Measurements from ENCODE around the gene NAALADL2.
"Not testable (repeated sequence)": the region's sequence is repeated elsewhere in the genome, so short reads cannot be mapped to it uniquely, and the experiment has no call there.

NAALADL2 gene

DNA sequence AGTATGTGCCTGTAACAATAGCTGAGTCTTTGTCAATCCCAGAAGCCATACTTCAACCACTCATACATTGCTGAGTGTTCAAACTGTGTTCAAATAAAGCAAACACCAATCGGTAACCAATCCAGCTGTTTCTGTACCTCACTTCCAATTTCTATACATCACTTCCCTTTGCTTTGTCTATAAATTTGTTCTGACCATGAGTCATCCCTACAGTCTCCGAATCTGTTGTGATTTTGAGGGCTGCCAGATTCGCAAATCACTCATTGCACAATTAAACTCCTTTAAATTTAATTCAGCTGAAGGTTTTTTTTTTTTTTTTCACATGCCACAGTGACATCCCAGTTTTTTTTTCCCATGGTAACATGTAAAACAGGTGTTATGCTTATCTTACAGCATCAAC is 870.3 kb downstream of the NAALADL2 start:
- no peak for DNase-seq

DNA sequence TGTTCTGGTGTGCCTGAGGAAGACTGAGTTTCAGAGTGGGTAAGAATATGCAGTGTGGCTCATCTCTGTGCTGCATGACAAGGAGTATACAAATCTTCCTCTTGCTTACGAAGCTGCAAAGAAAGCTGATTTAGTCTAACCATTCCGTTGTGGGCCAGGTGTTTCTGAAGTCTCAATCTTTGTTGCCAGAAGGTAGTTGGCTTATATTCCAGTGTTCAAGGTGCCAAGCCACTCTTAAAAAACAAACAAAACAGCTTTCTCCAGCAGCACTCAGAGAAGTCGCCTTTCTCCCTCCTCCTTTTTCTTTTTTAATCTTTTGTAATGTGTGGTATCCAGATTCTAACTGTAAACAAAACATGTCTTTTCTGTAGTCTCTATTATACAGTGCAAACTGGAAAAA is 872.4 kb downstream of the NAALADL2 start:
- no peak for DNase-seq

DNA sequence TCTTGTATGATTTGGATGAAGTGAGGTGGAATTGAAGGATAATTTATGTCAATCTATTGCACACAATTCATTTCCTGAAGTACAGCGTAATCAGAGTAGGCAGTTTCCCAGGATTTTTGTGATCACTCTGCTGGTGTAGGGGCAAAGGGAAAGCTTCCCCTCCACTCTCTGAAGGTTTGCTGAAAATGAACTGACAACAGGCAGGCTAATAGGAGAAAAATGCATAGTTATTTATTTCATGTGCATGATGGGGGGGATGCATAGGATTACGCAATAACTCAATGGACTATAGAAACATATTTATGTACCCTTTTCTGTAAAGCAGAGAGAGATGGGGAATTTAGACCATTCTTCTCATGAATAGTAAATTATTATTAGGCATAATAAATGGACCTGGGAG is 872.9 kb downstream of the NAALADL2 start:
- DNase-seq: no peak

DNA sequence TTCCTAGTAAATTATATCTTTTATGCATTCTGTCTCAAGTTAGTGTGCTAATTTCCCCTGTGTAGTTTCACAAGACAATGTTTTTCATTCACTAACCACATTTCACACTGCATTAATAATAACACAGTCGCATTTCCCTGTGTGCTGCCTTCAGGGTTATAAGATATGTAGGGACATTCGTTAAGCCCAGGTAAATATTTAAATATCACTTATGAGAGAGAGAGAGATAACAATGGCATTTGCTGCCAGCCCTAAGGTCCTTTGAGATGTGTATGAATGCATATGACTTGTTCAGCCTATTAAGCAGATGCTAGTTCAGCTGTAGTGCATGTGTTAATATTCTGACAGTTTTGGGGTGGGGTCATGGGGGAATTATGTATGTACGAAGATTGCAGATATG is 876.7 kb downstream of the NAALADL2 start:
- no peak for DNase-seq

DNA sequence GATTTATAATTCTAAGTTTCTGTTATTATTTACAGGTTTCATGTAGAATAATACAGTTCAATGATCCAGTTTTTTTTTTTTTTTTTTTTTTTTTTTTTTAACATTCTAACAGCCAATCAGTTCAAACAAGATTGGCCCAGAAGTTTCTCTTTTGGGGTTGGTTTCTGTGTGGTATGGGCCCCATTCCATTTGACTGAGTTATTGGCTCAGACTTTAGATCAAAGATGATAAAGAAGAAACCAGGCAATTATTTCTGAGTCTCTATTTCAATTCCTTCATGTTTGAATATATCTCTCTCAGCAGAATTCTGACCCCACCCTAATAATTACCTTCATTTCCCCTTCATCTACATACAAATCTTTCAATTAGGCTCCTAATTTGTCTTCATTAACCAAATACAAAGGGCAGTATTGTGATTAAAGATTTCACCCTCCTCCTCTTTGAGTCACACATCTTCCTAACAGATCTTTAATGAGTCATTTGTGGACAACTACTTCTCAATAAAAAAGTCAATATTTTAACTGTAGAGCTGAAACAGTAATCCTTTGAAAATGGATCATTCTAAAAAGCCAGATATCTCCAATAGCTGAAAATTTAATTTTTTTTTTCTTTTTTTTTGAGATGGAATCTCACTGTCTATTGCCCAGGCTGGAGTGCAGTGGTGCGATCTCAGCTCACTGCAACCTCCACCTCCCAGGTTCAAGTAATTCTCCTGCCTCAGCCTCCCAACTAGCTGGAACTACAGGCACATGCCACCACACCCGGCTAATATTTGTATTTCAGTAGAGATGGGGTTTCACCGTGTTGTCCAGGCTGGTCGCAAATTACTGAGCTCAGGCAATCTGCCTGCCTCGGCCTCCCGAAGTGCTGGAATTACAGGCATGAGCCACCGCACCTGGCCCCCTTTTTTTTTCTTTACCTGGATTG is 878.8 kb downstream of the NAALADL2 start:
- DNase-seq: no peak

DNA sequence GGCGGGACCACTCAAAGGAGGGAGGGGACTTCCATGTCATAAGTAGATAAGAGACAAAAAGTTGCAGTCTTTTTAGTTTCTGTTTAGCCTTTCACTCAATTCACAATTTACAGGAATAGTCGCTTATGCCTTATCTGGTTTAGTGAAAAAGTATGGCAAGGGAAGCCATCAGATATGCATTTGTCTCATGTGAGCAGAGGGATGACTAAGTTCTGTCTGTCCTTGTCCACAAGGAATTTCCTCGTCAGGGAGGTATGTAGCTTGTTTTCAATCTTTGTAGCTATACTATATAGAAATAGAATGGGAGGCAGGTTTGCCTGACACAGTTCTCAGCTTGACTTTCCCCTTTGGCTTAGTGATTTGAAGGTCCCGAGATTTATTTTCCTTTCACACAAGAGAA is 882.8 kb downstream of the NAALADL2 start:
- no peak for DNase-seq

DNA sequence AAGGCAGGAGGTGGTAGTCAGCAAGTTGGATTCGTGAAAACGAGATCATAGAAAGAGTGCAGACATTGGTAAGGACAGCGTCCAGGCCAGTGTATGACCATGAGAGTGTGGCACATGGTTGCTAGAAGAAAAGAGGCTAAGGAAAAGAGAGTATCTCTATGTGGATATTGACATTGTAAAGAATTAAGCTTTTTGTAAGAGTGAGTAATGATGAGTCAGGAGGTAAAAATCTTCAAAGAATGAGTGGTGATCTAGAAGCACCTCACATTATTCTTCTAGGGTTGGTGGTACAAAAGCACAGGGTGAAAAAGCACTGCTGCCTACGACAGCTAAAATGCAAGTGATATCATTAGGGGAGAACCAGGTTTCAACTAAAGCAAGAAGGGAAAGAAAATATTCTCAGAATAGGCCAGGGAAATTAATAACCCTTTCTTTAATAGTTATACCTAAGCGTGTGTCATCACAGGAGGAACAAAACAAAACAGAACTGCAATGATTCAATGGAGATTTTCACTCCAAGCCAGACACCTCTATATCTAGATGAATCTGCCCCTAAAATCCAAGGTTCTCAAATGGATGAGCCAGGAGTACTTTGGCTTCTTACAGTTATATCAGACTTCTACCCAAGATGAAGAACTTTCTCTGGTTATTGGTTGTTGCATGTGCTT is 884.7 kb downstream of the NAALADL2 start:
- DNase-seq: no peak

DNA sequence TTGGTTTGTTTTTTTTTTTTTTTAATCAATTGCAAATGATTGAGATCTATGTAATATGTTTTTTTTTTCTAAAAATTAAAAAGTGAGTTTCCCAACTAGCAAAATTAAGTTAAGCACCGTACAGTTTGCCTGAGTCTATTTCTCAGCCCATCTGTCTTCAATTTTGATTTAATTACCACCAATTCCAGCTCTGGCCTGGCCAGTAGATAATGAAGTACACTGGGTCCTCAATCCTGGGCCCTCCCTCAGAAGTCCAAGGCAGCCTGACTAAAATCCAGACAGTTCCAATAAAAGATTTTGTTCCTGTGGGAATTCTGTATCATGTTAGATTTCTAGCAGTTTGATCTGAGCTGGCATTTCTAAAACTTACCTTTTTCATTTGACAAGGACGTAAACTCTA is 887.2 kb downstream of the NAALADL2 start:
- DNase-seq: no peak

DNA sequence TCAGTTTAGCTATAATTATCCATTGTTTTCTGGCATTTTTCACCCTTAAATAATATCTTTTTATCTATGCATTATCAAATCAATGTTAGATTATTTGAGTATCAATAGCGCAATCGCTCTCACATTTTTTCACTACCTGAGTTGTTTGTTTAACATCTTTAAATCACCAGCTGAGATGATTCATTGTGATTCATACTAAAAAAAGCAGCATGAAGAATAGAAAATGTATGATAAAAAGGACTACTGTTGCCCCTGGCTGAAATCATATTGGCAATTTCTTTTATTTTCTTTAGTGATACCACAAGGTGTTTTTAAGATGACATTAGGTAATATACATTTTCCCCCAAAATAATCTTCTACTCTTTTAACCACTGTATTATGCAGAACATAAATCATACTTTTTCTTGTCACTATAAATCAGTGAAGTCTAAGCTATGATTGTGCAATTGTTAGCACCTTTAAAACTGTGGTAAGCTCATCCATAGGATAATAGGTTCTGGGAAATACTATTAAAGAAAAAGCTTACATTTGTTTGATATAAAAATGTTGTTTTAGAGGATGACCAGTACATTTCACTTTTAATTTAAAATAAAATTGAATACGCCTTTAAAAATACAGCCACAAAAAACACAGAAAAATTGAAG is 889.1 kb downstream of the NAALADL2 start:
- no peak for DNase-seq

DNA sequence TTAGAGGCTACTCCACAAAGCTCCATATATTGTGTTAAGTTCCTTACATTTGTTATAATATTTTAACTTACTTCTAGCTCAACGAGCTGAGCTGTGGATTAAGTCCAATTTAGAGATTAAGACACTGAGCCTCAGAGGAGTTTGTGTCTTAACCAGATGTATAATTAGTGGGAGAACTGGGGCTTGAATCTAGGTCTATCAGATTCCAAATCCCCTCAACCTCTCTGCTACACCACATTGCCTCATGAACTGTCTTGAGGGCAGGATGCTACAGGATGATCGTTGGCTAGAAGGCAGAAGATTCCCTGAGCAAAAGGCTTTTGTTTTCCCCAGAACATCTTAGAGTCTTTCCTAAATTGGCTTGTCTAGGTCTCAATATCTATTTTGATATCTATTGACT is 890.8 kb downstream of the NAALADL2 start:
- no peak for DNase-seq

DNA sequence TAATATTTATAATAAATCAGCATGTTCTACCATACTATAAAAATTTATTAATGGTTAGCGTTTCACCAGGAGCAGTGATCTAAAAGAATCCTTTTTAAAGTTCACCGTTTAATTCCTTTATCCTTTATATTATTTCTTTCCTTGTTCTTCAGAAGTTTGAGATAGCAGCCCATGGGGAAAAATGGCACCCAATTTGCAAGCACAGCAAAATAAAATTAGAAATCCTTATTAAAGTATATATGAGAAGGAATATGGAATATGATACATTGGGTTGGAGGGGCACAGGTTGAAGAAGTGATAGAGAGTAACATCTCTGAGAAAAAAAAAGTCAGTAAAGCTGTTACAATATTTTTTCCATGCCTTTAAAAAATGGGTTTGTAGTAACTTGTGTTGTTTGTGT is 892.0 kb downstream of the NAALADL2 start:
- DNase-seq: no peak

DNA sequence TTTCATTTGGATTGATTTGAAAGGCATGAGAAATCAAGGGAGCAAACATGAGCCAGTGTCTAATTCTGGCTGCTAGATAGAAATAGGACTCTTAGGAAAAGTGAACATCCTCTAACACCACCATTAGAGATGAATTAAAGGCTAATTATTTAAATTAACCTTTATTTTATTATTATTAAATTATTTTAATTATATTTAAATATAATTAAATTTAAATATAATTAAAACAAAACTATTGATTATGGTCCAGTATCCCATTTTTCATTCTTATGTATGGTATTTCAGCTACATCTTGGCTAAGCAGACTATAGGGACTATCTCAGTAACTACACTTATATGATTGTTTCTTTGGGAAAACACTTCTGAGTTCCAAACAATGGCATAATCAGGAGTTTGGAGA is 904.8 kb downstream of the NAALADL2 start:
- DNase-seq: no peak

DNA sequence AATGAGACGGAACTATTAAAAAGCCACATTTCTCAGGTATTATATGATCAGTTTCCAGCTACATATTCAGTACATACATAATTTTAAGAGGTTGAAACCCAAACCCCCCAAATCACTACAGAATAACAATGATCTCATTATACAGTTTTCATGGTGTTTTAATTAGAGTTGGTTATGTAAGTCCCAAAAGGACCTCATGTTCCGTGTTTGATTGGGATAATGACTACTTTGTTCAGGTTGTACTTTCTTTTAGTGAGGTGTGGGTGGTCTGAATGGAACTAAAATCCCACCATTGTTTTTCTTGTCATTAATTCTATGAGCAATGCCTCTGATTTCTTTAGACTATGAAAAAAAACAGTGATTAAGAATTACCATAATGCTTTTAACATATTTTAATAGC is 905.6 kb downstream of the NAALADL2 start:
- no peak for DNase-seq

DNA sequence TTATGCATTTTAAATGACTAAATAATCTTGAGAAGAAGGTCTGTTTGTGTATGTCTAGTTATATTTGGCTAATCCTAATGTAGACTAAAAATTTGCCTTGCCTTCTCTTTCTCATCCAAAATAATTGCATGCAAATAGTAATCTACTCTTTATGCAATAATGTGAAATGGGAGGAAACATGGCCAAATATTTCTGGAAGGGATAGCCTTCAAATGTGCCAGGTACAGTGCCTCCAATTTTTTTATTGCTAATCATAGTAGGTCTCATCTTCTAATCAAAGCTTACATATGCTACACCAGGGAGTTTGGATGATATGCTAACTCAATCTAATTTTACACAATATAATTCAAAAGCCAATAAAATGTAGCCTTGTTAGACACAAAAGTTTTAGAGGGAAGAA is 911.3 kb downstream of the NAALADL2 start:
- DNase-seq: no peak

DNA sequence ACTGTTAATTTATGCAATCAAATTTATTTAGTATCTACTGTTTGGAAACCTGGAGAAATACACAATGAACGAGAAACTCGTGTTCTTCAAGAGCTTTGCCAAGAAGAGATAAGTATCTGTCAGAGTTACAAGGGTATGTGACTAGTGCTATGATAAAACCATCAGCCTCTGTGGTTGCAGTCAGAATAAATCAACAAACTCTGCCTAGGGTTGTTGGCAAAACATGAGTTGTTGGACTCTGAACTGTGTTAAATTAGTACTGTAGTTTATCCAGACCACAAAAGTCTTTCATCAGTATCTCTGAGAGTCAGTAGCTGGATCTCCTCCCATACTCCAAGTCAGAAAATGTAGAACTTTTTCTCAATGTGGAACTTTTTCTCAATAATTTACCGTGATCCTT is 918.4 kb downstream of the NAALADL2 start:
- no peak for DNase-seq

DNA sequence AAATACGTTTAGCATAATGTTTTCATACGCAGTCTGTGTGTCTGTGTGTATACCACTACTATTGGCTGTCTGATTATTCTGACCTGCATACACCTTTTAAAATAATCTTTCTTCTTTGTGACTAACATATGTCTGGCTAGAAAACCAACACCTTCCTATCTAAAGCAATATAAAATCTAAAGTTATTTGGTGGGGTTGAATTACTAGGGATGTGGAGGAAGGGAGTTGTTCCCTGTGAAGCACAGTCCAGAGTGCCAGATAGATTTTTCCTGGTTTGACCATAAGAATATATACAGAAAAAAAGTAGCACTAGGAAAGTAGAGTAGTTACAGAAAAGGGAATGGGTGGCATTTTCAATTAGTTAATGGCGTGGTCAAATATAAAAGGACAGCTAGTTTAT is 918.8 kb downstream of the NAALADL2 start:
- DNase-seq: no peak

DNA sequence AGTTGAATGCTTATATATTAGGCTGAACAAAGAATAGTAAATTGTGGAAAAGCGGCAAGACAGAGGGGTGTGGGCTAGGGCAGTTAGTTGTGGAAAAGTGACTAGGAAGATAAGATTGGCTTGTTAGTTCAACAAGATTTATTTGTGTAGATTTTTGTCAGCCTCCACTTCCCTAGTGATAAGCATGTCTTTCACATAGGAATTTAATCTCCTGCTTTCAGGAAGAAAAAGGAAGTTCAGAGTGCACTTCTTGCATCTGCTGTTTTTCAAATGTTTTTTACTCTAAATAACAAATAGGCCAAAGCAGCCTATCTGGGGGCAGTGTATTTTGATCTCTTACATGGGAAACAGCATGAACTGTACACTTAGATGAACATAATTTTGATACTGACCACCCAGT is 919.9 kb downstream of the NAALADL2 start:
- no peak for DNase-seq

DNA sequence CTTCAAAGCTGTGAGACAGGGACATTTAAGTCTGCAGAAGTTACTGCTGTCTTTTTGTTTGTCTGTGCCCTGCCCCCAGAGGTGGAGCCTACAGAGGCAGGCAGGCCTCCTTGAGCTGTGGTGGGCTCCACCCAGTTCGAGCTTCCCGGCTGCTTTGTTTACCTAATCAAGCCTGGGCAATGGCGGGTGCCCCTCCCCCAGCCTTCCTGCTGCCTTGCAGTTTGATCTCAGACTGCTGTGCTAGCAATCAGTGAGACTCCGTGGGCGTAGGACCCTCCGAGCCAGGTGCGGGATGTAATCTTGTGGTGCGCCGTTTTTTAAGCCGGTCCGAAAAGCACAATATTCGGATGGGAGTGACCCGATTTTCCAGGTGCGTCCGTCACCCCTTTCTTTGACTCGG is 928.0 kb downstream of the NAALADL2 start:
- not testable (repeated sequence) for DNase-seq

DNA sequence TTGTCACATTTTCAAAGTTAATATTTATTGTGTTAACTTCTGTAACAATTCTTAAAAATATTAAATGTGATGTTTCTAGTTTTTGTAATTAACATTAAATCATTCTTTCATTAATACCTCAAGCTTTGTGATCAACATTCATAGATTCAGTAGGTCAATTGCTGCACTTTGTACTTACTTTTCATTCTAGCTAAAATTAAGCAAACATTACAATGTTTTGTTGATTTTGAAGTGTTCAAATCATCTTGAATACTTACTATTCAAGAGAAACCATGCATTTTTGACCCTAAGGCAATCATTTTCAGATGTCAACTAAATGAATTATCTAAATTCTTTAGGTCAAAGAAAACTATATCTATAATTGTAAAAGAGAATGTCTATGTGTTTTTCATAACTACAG is 933.1 kb downstream of the NAALADL2 start:
- DNase-seq: no peak

DNA sequence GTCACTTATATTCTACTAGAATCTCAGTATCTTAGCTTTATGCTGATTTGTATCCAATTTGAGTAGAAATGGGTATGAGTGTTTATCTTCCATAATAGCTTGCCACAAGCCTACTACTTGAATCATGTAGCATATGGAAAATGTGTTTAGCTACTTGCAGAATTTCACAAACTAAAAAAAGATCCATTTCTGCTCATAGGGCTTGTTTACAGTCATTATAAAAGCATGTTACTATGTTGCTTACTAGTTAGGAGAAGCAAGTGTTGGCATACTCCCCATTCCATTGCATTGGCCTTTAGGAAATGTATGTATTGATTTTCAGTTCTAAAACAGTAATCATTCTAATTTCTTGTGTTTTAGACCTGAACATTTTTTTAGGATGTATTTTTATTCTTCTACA is 939.2 kb downstream of the NAALADL2 start:
- DNase-seq: no peak

DNA sequence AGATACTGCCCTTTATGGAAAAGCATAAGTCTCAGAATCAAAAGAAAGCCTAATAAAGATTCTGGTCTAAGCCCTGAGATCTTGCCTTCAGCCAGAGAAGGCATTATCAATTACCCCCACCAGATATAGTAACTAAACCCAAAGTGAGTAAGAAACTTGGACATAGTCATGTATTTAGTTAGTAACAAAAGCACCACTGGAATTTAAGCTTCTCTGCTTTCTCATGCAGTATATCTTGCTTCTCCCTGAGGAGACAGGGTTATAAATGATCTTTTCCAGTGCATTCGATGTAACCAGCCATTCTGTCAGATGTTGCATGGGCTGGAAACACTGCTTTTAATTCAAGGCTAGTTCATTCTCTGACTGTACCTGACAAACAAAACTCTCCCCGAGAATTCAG is 946.7 kb downstream of the NAALADL2 start:
- DNase-seq: no peak

DNA sequence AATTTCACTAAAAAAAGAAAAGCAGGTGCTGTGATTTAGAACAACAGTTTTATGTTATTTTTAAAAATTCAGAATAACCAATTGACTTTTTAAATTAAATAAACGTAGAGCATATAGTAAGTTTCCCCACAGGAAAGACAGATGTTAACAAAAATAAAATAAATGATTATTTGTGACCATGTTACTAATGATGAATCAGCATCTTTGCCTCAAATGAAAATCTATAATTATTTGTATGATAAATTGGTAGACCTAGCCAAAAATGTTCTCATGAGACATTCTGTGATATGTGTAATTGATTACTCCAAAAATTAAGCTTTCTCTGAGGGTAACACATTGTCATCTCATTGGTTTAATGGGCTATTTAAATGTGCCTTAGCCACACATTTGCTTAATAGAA is 948.0 kb downstream of the NAALADL2 start:
- no peak for DNase-seq

DNA sequence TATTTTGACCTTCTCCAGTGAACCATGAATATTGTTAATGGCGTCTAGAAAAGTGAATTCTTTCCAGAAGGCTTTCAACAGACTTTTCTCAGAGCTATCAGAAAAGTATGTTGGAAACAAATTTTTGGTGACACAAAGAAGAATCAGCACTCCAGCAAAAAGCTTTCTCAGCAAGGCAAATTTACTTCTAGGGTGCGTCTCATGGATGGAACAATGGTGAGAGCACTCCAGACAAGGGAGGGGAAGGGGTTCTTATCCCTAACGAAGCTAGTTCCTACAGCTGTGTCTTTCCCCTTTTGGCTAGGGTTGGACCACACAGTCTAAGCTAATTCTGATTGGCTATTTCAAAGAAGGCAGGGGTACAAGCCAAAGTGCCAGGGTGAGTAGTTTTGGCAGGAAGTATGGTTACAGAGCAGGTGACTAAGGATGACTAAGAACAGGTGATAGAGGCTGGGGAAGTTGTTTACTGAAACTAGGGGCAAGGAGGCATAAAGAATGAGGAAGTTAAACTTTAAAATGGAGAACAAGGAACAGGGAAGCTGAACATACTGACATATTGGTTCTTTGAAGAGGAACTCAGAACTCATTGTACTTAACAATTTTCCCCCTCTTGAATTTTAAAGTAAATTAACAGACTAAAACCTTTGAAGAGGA is 959.8 kb downstream of the NAALADL2 start:
- DNase-seq: no peak

All from NCI-H1694 treated with DMSO at 0.1 percent for 48 hours (cell line).